GM12891 (cell line): ENCODE measurements around the gene CASKIN1.

Source experiments
- POLR2A ChIP-seq: IDR thresholded peaks from 2 replicates; pipeline ENCODE4 v1.6.1; 2011; ENCODE audit warnings: low read depth, low read length, control low read depth
- POLR2AphosphoS5 ChIP-seq: IDR thresholded peaks from 2 replicates; pipeline ENCODE4 v1.6.1; 2011; ENCODE audit warnings: low read depth, low read length, control low read depth
- POU2F2 ChIP-seq: IDR thresholded peaks from 2 replicates; pipeline ENCODE4 v1.6.1; 2011; ENCODE audit warnings: low read depth, mild to moderate bottlenecking, control low read depth, low read length, moderate library complexity
- SPI1 ChIP-seq: IDR thresholded peaks from 2 replicates; pipeline ENCODE4 v1.6.1; 2011; ENCODE audit warnings: low read depth, low read length, control low read depth
- TAF1 ChIP-seq: IDR thresholded peaks from 2 replicates; pipeline ENCODE4 v1.6.1; 2011; ENCODE audit warnings: low read depth, low read length, control low read depth

DNA sequence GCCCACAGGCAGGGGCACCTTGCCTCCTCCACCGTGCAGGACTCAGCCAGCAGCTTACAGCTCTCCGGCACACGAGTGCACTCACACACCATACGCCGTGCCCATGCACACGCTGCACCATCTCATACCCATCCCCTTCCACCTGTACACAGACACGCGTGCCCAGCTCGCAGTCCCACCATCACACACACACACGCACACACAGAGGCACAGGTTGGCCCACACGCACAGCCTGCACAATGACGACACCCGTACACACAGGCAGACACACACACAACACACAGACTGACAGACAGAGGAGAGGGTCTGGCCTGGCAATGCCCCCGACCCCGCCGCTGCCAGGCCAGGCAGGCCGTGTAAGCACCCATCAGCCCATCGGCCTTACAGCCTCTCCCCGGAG, 12.1 kb downstream of the CASKIN1 start:
- no peak for TF ChIP-seq POLR2AphosphoS5
- TF ChIP-seq POLR2A, result no peak
- no peak for TF ChIP-seq POU2F2
- TF ChIP-seq TAF1, result no peak
- no peak for TF ChIP-seq SPI1
